Superior temporal gyrus (tissue), 1 donor: ENCODE data around the gene PKP2.

Source experiments
- DNase-seq: peaks from one replicate; pipeline ENCODE4 v3.0.0-alpha.2; 2016; ENCODE audit errors: extremely low spot score

The PKP2 gene

DNA sequence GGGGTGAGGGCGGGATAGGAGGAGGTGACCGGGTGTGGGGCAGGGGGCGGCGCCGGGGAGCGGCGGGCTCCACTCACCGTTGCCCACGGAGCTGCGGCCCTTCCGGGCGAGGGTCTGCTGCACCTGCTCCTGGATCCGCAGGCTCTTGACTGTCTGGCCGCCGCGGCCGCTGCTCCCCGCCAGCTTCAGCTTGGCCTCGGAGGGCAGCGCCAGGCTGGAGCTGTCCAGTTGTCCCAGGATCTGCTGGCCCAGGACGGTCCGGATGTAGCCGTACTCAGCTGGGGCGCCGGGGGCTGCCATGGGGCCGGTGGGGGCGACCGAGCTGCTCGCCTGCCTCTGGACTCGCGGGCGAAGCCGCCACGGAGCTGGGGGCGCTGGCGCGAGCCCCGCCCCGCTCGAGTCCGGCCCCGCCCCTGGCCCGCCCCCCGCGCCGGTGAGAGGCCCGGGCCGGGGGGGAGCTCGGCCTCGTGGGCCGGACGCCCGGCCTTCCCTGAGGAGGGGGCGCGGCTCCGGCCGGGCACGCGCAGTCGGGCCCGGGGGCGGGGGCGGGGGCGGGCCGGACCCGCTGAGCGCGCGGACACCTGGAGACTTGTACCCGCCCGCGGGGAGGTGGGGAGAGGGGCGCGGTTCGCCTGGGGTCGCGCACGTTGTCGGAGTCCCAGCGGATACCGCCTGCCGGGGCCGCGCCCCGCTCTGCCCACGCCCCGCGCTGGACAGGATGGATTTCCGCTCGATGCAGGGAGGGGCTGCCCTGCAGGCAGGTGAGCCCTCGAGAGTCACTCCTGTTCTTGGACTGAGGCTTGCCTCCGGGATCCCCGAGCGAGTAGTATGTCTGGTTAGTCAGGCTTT lies at the start of gene PKP2:
TSS of gene PKP2 (minus strand) at position 346 of the 849 bp plus-strand sequence. CDS start at position 300, 46 bp downstream.
- no peak for DNase-seq

DNA sequence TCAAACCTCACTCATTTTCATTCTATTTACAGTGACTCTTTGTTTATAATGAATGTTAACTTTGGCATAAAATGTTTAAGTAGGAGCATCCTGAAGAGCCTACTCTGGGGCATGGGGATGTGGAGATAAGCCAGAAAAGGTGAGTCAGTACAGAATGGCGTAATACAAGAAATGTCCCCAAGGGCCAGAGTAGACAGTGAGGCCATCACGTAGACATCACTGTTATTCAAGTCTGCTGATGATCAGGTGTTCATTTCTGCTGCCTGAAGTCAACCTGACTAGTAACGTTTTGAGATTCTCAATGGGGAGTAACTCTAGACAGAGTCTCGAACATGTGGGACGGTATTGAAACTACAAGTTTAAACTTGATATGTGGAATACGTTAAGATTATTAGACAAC lies 47.6 kb upstream of the PKP2 start:
- no peak for DNase-seq

DNA sequence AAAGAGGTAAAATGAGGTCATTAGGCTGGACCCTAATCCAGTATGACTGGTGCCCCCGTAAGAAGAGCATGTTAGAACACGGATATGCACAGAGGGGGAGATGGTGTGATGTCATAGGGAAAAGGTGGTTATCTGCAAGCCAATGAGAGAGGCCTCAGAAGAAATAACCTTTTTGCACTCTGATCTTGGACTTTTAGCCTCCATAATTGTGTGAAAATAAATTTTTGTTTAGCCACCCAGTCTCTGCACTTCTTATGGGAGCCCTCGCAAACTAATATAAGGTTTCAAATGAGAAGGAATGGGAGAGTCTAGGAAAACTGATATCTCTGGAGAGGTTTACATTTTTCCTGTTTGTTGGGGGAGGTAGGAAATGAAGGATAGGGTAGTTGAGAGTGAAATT lies 43.2 kb upstream of the PKP2 start:
- no peak for DNase-seq

DNA sequence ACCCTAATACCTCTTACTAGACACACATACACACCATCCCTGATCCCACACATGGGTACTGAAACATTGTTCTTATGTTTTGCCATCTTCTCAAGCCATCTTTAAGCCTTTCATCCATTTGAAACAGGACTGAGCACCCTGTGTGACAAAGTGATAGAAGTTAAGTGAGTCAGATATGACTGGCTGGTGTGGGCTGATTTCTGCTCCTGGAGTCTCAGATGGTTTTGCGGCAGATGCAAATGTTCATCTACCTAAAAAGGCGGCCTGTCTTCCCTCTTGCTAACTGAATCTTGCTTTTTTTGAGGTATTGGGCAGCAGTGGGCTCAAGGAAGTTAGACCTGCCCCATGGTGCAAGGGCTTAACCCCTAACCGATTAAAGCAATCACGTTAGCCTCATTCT lies 30.4 kb upstream of the PKP2 start:
- DNase-seq, result no peak

DNA sequence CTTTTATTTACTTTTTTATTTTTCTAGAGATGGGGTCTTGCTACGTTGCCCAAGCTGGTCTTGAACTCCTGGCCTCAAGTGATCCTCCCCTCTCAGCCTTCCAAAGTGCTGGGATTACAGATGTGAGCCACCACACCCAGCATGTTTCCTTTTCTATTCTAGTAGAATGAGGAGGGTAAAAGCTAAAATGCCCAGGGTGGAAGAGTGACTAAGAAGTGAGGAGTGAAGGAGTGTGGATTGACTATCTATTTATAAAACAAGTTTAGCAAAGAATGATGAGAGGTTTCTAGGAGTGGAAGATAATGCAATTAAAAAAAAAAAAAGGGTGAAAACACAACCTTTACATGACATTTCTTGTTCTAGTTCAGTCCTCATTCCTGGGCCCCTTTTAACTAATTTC lies 29.8 kb upstream of the PKP2 start:
- no peak for DNase-seq

DNA sequence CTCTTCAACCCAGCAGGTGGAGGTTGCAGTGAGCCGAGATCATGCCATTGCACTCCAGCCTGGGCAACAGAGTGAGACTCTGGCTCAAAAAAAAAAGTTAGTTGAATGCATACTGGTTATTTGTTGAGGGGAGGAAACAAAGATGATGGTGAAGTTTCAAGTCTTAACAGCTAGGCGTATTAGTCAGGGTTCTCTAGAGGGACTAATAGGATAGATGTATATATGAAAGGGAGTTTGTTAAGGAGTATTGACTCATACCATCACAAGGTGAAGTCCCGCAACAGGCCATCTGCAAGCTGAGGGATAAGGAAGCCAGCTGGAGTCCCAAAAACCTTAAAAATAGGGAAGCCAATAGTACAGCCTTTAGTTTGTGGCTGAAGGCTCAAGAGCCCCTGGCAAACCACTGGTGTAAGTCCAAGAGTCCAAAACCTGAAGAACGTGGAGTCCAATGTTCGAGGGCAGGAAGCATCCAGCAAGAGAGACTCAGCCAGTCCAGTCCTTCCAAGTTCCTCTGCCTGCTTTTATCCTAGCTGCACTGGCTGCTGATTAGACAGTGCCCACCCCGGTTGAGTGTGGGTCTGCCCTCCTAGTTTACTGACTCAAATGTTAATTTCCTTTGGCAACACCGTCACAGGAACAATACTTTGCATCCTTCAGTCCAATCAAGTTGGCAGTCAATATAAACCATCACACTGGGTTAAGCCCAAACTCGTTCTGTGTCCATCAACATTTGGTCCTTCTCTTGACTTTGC lies 26.1 kb upstream of the PKP2 start:
- DNase-seq, result no peak

DNA sequence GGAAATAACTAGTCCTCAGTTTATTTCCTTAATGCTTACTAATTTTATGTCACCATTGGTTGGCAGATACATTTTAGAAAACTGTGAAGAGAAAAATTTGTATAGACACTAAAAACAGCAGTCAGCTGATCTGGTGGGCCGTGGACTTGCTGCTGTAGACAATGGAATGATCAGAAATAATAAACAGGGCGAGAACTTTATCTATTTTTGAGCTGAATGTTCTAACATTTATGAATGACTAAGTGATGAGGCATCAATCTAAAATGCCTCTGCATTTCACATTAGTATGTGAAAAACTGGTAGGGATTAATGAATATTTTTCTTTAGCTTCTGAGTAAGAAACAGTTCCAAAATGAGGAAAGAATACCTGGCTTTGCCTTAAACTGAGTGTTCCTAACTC lies 24.8 kb upstream of the PKP2 start:
- DNase-seq, result no peak

DNA sequence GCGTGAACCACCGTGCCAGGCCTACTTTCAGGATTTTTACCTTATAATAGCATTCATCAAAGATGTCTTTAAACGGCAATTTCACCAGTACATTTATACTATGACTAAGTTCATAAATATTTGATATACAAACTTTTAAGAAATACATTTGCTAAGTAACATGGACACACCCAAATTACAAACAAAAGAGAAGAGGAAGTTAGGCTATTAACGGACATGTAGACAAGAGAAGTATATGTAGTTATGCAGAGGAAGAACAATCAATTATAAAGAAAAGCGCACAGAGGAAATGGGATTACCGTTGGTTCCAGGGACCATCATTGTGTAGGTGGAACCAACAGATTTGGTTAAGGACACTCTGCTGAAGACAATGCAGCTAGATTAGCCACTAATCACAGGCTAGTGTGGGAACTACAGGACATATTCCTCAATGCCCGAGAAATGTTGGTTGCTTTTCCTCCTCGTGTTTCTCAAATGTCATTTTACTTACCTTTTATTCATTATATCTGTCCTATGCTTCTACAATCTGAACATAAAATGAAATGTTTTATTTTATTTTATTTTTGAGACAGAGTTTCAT lies 24.0 kb upstream of the PKP2 start:
- DNase-seq, result no peak

DNA sequence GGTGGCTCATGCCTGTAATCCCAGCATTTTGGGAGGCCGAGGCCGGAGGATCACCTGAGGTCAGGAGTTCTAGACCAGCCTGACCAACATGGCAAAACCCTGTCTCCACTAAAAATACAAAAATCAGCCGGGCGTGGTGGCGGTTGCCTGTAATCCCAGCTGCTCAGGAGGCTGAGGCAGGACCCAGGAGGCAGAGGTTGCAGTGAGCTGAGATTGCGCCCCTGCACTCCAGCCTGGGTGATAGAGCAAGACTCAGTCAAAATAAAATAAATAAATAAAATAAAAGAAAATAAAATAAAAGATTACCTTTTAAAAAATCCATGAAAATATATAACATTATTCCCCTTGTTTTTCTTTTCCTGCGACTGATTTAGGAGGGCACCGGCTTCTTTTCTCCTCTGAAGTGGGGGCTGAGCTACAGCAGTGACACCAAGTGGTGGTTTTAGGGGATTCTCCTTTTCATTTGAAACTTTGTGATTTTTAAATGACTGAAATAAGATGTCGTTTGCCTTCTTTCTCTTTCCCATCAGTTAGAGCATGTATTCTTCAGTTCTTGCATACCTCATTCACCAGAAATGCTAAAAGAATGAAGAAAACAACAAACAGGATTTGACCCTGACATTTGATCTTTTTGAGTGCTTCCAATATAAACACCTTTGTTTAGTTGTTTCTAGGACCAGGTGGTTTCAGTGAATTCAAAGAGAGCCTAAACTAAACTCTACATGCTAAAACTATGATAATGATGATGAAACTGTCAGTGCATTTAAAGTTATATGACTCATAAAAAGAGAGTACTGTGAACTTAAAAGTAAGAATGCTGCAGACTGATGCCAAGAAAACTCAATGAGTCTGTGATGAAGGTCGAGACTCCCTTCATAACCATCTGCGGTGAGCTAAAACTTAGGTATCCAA lies 22.6 kb upstream of the PKP2 start:
- DNase-seq, result peak; percentile 65

DNA sequence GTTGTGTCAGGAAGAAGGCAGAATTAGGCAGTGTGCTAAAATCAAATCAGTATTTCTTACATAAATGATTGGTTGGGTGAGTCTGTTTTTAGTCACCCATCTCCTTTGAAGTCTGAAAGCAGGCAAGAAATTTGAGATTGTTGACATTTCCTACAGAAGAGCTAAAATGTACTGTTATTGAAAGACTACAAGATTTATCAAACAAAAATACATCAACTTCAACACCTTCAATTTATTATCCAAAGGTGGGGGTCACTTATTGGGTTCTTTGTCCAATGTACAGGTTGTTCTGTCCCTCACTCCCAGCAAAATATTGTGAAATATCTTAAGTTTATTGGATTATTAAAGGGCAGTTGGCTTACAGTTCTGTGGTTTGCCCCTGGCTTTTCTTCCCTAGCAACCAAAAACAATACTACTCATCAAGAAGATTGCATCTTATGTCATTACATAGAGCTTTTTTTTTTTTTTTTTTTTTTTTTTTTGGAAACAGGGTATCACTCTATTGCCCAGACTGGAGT lies 20.6 kb upstream of the PKP2 start:
- no peak for DNase-seq

DNA sequence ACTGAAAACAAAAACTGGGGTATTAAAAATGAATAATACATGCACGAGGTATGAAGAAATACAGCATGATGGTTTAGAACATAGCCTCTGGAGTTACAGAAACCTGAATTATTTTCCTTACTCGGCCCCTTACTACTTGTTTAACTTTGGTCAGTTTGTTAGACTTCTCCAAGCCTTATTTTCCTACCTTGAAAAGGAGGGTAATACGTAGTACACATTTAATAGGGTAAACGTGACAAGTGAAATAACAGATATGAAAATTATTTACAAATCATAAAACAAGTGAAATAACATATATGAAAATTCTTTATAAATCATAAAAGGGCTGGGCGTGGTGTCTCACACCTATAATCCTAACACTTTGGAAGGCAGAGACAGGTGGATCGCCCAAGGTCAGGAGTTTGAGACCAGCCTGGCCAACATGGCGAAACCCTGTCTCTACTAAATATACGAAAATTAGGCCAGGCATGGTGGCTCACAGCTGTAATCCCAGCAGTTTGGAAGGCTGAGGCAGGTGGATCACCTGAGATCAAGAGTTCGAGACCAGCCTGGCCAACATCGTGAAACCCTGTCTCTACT lies 11.4 kb upstream of the PKP2 start:
- DNase-seq, result no peak

DNA sequence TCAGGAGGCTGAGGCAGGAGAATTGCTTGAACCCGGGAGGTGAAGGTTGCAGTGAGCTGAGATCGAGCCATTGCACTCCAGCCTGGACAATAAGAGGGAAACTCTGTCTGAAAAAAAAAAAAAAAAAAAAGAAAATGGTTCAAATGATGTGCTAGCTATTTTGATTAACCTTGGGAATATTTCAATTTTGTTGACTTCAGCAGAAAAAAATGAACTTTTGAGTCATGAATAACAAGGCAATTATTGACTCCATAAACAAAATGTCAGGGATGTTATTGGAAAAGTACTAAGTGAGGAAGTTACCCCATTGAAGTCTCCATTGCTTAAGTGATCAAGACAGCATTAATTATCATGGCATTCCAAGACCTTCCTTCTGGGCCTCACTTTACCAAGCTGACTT lies 10.6 kb upstream of the PKP2 start:
- DNase-seq, result no peak

DNA sequence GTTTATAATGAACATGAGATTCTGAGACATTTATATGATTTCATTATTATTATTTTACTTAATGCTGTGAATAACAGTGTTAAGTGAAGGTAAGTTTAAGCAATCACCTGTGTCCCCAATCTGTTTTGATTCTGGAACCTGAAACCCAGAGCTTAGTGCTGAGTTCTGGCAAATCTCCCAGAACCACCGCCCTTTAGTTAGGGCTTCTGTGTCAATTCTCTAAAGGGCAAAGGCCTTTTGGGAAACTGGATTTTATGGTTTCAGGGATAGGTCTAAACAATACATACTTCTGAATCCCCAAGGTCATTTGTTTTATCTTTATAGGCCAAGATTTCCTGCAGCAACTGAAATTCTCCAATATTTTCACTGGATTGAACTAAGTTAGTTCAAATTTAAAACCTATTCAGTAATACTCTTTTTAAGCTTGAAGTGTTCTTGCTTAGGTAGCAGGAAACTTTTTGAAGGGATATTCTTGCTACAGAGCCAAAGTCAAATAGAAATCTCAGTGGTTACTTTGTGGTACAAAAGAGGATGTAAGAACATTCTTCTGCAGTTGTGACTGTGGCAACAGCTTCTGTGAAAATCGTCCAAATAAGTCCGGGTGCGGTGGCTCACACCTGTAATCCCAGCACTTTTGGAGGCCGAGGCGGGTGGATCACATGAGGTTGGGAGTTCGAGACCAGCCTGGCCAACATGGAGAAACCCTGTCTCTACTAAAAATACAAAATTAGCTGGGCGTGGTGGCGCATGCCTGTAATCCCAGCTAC lies 10.0 kb upstream of the PKP2 start:
- no peak for DNase-seq

DNA sequence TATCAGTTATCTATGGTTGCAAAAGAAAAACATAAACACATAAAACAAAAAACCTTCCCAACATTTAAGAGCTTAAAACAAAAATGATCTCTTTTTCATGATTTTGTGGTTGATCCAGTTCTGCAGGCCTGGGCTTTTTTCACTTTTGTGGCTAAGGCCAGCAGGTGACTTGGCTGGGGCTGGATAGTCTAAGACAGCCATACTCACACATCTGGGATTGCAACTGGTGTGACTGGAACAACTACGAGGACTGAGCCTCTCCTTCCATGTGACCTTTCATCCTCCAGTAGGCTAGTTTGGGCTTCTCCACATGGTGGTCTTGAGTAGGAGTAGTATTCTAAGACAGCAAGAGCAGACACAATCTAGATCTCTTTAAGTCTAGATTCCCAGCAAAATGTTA lies 7.2 kb upstream of the PKP2 start:
- DNase-seq, result no peak

DNA sequence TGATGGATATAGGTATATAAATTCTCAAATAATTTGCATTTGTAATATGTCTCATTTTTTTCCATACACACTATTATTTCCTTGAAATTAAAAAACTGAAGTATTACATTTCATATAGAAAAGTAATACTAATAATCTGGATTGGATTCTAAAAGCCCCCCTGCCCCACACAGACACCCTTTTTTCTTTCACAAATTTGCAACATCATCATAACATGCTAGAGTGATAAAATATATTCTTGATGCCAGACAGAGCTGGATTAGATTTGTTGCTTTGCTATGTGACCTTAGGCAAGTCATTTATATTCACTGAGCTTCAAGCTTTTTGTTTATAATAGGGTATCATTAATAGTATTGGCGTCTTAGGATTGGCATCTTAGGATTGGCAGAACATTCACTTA lies 6.7 kb upstream of the PKP2 start:
- DNase-seq, result no peak

DNA sequence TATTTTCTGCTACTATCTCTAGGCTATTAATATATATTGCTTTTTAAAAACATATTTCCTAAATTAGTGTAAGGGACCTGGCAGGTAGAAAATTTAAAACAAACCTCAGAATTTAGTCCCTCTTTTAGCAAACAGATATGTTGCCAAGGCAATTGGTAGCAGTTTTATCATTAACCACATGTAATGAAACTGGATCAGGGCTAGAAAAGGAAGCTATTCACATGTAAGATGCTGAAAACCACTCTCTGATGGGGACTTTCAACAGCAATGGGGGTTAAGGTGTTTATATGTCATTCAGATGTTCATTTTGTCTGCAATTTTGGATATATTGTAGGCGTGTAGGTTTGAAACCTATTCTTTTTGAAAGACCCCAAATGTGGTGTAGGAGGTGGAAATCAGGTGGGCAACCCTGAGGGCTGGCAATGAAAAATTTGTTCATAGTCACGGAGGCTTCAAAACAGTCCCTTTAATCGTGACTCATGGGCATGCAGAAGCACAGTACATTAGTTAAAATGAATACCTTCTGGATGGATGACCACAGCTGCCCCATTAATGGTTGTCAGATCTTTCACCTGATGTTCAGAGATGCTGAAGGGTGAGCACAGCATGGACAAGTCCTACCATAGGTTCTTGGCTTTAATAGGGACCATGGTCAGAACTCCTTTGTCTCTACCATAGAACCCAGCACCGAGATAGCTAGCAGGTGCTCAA lies 5.9 kb upstream of the PKP2 start:
- no peak for DNase-seq

DNA sequence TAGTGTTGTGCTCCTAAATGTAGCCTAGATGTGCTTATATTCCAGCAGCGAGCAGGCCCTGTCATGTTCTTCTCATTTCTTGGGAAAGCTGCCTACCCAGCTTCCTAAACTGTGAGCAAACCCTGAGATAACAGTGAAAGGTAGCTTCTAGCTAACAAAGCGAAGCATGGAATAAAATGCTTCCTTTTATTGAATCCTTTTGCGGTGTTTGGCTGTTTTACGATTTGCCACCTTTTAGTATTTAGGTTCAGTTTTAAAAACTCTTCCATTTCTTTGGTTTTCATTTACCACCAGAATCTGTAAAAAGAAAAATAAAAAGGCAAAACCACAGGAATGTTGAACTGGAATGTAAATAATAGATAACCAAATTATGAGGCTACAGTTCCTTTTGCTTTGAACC lies 5.0 kb upstream of the PKP2 start:
- DNase-seq, result no peak

DNA sequence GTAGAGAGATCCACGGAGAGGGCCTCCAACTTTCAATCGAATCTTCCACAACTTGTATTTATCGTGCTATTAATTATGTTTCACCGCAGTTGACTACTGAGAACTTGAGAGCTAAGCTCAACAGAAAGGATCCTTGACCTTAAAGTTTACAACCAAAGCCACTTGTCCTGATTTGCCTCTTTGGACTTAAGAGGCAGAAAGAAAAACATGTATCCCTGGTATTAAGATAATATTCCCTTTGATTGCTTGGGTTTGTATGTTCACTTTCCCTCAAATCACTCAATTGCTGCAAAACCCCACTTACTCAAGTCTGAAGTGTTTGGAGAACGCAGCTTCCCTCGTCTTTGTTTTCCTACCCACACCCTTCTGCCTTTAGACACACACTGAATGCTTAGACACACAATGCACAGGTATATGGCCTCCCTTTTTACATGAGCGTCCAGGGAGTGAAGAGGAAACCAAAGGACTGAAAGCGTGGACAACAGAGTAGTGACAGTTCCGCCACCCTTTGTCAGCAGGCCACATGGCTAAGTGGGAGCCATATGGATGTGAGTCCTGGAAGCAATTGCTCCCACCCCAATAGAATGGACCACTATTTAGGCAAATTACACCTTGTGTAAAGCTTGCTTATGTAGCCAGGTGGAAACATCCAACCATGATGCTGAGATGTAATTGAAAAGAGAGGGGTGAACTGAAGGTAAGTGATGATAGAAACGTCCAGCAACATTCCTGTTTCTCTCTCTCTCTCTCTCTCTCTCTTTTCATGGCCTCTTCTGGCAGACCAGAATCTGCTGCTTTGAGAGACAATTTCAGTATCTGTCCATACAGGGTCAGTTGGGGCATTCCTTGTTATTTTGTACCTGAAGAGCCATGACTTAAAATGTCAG lies 1.4 kb upstream of the PKP2 start:
- DNase-seq, result no peak

DNA sequence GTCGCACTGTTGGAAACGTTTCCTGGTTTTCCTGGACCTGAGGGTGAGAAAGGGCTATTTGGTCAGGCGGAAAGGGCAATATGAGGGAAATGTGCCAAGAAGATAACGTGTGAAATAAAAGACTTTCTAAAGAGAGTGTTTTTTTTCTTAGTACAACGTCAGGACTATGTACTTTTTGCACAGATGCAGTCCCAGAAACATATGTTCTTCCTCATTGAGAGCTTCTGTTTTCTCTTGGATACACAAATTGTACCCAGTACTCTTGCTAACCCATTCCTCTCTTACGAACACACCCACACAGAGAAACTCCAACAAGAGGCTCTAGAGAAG lies 669 bp upstream of the PKP2 start:
- no peak for DNase-seq
